ENCODE measurements around the gene TMEM131L. TPM values are rescaled to one million over a fixed set of nuclear protein-coding genes. Genes with fewer than 3 reads are reported as not detected.

The TMEM131L gene
- total RNA-seq, 1 donor from 2014 or later, result 7.6 TPM

- Histone ChIP-seq H3K27me3 (ENCODE audit: control insufficient read depth, insufficient read depth, low read length) (no peaks in the 10 kb centered on the region), H3K36me3 (ENCODE audit: control insufficient read depth, insufficient read depth, low read length) (no peaks in the 10 kb centered on the region), H3K4me3 (ENCODE audit: low read depth, low read length) (no peak overlapping the region)
- DNase-seq (ENCODE audit: low read depth), result no peak
- TF ChIP-seq CTCF (IDR thresholded peaks at IDR 0.05; ENCODE audit: insufficient read depth, low read length, poor library complexity, severe bottlenecking), result no peak
These were observed 73.3 kb downstream of the TMEM131L start for GRCh38 chr4:153539422-153539821.

DNA sequence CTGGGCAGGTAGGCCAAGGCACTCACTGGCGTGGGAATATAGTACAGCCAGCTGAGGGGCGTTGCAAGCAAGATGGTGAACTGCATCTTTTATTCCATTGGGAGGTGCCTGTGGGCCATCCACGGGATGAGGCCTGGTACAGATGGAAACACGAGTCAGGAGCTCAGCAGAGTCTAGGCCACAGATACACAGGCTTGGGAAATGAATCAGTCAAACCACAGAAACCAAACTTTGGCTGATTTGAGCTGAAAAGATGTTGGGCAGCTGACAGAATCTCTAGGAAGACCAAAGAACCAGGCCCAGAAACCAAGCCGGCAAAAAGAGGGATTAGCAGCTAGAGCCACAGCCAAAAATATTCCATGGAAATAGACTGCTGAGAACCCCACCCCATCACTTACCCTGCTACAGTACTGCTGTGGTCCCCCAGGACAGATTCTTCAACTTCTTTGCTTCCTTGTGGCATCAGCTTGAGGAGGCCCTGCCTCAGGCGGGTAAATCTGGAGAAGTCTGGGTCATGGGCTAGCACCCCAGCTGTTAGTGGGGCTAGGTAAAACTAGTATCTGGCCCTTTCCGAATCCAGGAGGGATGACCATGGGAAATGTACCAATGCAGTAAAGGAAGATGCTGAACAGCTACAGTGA, 75.4 kb downstream of the TMEM131L start:
- peak; percentile 34 for DNase-seq (ENCODE audit: low read depth)
- no peak for TF ChIP-seq CTCF (IDR thresholded peaks at IDR 0.05; ENCODE audit: insufficient read depth, low read length, poor library complexity, severe bottlenecking)

DNA sequence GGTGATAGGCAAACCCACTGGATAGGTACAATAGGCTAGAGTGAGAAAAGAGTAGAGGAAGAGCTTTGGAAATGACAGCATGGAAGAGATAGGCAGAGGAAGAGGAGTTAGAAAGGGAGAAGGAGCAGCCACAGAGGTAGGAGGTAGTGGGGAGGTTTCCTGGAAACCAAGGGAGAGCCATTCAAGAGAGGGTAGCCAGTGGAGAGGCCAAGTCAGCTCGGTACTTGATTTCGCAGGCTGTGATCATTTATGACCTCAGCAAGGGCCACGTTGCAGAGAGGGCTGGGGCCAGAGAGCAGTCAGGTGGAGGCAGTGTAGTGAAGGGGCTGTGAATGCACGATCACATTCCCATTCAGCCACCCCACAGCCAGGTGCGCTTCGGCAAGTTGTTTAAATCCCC, 76.0 kb downstream of the TMEM131L start:
- H3K36me3 ChIP-seq (ENCODE audit: control insufficient read depth, insufficient read depth, low read length), result no peaks in the 10 kb centered on the region
- DNase-seq (ENCODE audit: low read depth), result no peak
- H3K27me3 ChIP-seq (ENCODE audit: control insufficient read depth, insufficient read depth, low read length), result no peaks in the 10 kb centered on the region
- H3K4me3 ChIP-seq (ENCODE audit: low read depth, low read length), result no peak overlapping the region
- TF ChIP-seq CTCF (IDR thresholded peaks at IDR 0.05; ENCODE audit: insufficient read depth, low read length, poor library complexity, severe bottlenecking), result no peak

More for the DNA sequence above, 75.4 kb downstream of the TMEM131L start:
- Histone ChIP-seq H3K4me3 (ENCODE audit: low read depth, low read length) (no peak overlapping the region), H3K36me3 (ENCODE audit: control insufficient read depth, insufficient read depth, low read length) (no peaks in the 10 kb centered on the region), H3K27me3 (ENCODE audit: control insufficient read depth, insufficient read depth, low read length) (no peaks in the 10 kb centered on the region)

DNA sequence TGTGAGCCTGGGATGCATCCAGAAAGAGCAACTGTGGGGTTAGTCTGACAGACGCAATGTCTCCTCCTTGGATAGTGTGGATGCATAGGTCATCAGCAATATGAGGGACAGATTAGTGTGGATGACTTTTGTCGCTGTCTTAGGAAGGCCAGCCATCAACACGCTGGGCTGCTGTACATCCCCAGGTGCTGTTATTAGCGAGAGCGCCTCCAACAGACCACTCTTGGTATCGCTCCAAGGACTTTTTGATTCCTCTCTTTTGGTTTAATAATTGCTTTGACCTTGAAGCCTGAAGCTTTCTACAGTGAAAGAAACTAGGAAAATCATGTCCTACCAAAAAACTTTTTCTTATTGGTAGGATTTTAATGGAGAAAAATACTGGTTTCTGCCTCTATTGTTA, 76.7 kb downstream of the TMEM131L start:
- H3K36me3 ChIP-seq (ENCODE audit: control insufficient read depth, insufficient read depth, low read length), result no peaks in the 10 kb centered on the region
- no peak overlapping the region for H3K4me3 ChIP-seq (ENCODE audit: low read depth, low read length)
- TF ChIP-seq CTCF (IDR thresholded peaks at IDR 0.05; ENCODE audit: insufficient read depth, low read length, poor library complexity, severe bottlenecking), result no peak
- DNase-seq (ENCODE audit: low read depth), result no peak
- H3K27me3 ChIP-seq (ENCODE audit: control insufficient read depth, insufficient read depth, low read length), result no peaks in the 10 kb centered on the region

- Histone ChIP-seq H3K4me3 (ENCODE audit: low read depth, low read length) (no peak overlapping the region), H3K27me3 (ENCODE audit: control insufficient read depth, insufficient read depth, low read length) (no peaks in the 10 kb centered on the region), H3K36me3 (ENCODE audit: control insufficient read depth, insufficient read depth, low read length) (no peaks in the 10 kb centered on the region)
- no peak for DNase-seq (ENCODE audit: low read depth)
- no peak for TF ChIP-seq CTCF (IDR thresholded peaks at IDR 0.05; ENCODE audit: insufficient read depth, low read length, poor library complexity, severe bottlenecking)
These were observed 77.2 kb downstream of the TMEM131L start for GRCh38 chr4:153543351-153543750.

GRCh38 chr4:153545822-153546221, 79.7 kb downstream of the TMEM131L start:
- TF ChIP-seq CTCF (IDR thresholded peaks at IDR 0.05; ENCODE audit: insufficient read depth, low read length, poor library complexity, severe bottlenecking), result no peak
- Histone ChIP-seq H3K27me3 (ENCODE audit: control insufficient read depth, insufficient read depth, low read length) (no peaks in the 10 kb centered on the region), H3K4me3 (ENCODE audit: low read depth, low read length) (no peak overlapping the region), H3K36me3 (ENCODE audit: control insufficient read depth, insufficient read depth, low read length) (no peaks in the 10 kb centered on the region)
- DNase-seq (ENCODE audit: low read depth), result no peak
